ENCODE measurements around the gene TMEM108.

GRCh38 chr3:133047980-133048379 is 9.8 kb downstream of the TMEM108 start:
- TF ChIP-seq CTCF (conservative IDR thresholded peaks at IDR 0.05; ENCODE audit: low read length) (no peak), EZH2phosphoT487 (IDR thresholded peaks at IDR 0.05; ENCODE audit: borderline replicate concordance, low read depth, low read length) (no peak)
